ENCODE results near the gene SPATA32. TPM values are rescaled to one million over a fixed set of nuclear protein-coding genes. Genes with fewer than 3 reads are reported as not detected.

Gene SPATA32, protein sequence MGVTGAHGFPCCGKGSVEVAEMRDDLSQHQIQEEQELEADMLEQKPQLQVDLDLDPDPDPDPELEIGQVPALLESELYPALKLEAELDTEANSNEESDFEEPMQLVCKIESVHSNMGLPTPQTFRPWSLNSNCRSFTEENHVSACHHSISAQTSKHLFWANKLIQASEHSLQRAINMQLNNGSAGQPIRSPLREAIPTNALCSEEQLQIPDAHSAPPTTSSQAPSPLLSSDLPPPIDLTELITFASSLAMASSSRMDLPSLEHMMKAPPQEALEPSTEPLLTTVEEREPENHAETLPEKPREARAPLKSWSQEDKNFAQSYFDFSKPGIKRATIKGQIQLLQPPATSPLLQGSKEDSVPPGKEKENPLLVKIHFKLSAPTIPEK
- under 1 TPM in 2 of 10 donors, not detected in 8; 0.13 to 0.16 TPM for total RNA-seq
- polyA plus RNA-seq, result not detected
- long read RNA-seq, donor 1, result 0 reads
- long read RNA-seq, donor 2, result 0 reads
- long read RNA-seq, donor 3, result 0 reads

DNA sequence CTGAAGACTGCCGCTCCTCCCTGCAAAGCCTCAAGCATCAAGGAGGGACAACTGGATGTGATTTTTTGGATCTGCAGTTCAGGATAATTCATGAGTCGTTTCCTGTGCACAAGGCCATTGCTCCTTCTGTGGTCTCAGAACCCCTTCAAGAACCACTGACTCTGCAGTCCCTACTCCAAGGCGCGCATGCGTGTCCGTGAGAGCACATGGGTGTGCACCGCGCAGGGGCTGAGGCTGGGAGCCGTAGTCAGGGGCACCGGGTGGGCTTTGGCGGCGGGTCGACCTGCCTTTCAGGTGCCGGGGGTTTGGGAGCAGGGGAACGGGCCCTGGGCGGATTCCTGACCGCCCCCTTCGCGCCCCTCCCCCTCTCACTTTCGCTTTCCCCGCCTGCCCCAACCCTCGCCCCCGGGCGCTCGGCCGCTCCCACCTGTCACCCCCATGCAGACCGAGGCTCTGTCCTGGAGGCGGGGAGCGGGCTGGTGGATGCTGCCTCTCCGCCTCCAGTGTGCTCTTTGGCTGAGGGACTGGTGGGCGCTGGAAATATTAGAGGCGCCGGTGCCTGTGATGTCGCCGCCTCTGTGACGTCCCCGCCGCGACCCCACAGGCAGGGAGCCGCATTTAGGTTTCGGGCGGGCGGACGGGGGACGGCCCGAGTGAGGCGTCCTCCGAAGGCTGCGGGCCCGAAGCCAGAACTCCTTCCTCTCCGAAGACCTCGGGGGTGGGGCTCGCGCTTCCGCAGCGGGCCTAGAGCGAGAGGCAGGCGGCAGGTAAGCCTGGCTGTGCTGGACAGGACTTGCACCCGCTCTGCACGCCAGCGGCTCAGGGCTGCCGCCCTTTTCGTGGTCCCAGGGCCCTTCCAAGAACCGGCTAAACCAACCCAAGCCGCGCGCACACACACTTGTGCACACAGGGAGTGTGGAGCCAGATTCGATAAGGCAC, at the start of gene SPATA32:
SPATA32 (minus strand) TSS at position 518 of the 939 bp plus-strand sequence; CDS start at position 440, 78 bp downstream.
- Histone ChIP-seq H3K9me3 (no peaks in the 10 kb centered on the region), H3K4me1 (peaks cover 12 to 50% (median 33%) of the 10 kb centered on the region in 9 donors), H3K36me3 (peaks cover 0 to 42% (median 18%) of the 10 kb centered on the region in 9 donors), H3K4me3 (peak within 1 kb of the TSS; percentile 19 to 93 (median 66)), H3K27me3 (no peaks in the 10 kb centered on the region), H3K27ac (peak within 1 kb of the TSS in 9 of 10 donors; percentile 27 to 74 (median 69))
- peak; percentile 56 to 71 for DNase-seq
- intact Hi-C loops (cut with DNase I), result no loop called here
- TF ChIP-seq, protein P1, sequence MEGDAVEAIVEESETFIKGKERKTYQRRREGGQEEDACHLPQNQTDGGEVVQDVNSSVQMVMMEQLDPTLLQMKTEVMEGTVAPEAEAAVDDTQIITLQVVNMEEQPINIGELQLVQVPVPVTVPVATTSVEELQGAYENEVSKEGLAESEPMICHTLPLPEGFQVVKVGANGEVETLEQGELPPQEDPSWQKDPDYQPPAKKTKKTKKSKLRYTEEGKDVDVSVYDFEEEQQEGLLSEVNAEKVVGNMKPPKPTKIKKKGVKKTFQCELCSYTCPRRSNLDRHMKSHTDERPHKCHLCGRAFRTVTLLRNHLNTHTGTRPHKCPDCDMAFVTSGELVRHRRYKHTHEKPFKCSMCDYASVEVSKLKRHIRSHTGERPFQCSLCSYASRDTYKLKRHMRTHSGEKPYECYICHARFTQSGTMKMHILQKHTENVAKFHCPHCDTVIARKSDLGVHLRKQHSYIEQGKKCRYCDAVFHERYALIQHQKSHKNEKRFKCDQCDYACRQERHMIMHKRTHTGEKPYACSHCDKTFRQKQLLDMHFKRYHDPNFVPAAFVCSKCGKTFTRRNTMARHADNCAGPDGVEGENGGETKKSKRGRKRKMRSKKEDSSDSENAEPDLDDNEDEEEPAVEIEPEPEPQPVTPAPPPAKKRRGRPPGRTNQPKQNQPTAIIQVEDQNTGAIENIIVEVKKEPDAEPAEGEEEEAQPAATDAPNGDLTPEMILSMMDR (IDR thresholded peaks at IDR 0.05), result no peak
- ATAC-seq, result peak; percentile 26 to 61 (median 53)
- 6 to 7% methylated on average over 68 of the region's 68 CpGs for WGBS, 2 donors

DNA sequence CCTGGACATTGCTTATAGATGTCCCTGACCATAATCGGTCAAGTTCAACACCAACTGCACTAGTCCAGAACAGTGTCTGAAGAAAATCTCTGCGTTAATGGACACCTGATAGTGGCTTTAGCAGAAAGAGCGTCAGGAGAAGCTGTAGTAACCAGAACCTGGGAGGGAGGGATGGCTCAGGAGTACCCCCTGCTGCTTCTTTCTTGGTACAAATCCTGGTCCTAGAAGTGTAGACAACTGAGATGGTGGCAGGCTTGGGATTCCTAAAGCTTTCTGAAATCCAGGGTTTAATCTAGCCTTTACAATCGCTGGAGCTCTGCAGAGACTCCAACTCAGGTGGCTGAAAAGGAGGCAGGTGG, 49.5 kb upstream of the SPATA32 start:
- DNase-seq, result no peak
- Histone ChIP-seq H3K4me3 (peak overlapping the region in 1 of 10 donors; percentile 25), H3K9me3 (no peaks in the 10 kb centered on the region), H3K27me3 (no peaks in the 10 kb centered on the region), H3K27ac (peak overlapping the region in 9 of 10 donors; percentile 81 to 98 (median 96)), H3K4me1 (peaks cover 39 to 98% (median 93%) of the 10 kb centered on the region in 9 donors), H3K36me3 (peaks cover 0 to 33% (median 0%) of the 10 kb centered on the region in 9 donors)
- no peak for ATAC-seq
- 46 to 55% methylated on average over 4 of the region's 4 CpGs for WGBS, 2 donors
- TF ChIP-seq, protein P1 (IDR thresholded peaks at IDR 0.05), result peak in 1 of 9 donors; percentile 12
- intact Hi-C loops (cut with DNase I), result loop anchor here in 7 of 10 donors (5.0 to 10.0 kb wide), 5 partner anchors 34 to 167 kb away; partner anchors contain the start of genes FMNL1 (in 1 of the 7) and HEXIM1 (in 1 of the 7)

DNA sequence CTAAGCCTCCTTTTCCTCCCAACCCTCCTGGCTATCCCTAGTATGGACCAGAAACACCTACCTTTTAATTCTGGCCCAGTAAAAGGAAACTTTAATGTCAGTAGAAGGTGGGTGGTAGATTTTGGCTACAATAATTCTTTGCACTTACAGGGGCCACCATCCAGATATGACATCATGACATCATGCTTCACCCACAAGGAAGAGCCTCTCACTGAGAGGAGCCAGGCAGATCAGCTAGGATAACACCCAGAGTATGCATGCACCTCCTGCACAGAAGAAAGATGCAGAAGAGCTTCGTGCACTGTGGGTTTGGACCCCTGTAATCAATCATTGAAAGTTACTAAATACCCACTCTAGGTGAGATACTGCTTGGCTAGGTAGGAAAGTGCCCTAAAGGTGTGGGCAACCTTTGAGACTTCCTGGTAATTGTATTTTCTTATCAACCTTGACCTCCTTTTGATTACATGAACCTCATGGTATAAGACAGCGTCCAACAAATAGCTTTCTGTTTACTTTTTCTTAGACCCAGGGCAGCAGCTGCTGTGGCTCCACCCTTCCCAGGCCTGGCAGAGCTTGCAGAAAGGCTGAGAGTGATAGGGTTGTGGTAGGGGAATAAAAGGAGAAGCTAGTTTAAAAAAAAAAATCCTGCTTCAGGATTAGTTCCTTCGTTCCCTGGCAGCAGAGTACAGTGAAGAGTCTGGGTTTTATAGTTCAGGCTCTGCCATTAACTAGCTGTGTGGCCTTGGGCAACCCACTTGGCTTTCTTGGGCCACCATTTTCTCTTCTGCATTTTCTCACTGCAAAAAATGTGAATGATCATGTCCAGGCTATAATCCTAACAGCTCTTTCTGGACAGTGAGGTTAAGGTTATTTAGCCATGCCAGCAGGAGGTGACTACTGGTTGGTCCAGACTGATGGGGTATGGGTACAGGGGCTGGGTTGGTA, 48.8 kb upstream of the SPATA32 start:
- H3K27me3 ChIP-seq, result no peaks in the 10 kb centered on the region
- peaks cover 45 to 99% (median 98%) of the 10 kb centered on the region in 9 donors for H3K4me1 ChIP-seq
- TF ChIP-seq, protein P1 (IDR thresholded peaks at IDR 0.05), result no peak
- H3K27ac ChIP-seq, result peak overlapping the region; percentile 15 to 98 (median 96)
- H3K9me3 ChIP-seq, result no peaks in the 10 kb centered on the region
- ATAC-seq (peak in 5 of 8 donors; percentile 13 to 51 (median 28)), DNase-seq (peak in 1 of 2 donors; percentile 58)
- peaks cover 0 to 33% (median 0%) of the 10 kb centered on the region in 9 donors for H3K36me3 ChIP-seq
- H3K4me3 ChIP-seq, result no peak overlapping the region
- WGBS, 2 donors, result 28 to 35% methylated on average over 3 of the region's 3 CpGs
- intact Hi-C loops (cut with DNase I), result loop anchor here in 7 of 10 donors (5.0 to 10.0 kb wide), 5 partner anchors 33 to 166 kb away; partner anchors contain the start of genes FMNL1 (in 1 of the 7) and HEXIM1 (in 1 of the 7)

All from heart right ventricle (tissue), 16 donors.